ENCODE results near the gene SKAP1.
A peak's percentile ranks its signal among the peaks of the same experiment; 100 is the strongest.

SKAP1 gene

GRCh38 chr17:48144231-48144630 lies 285.8 kb downstream of the SKAP1 start:
- no peak for TF ChIP-seq CTCF (IDR thresholded peaks at IDR 0.05)
- TF ChIP-seq ZFX (IDR thresholded peaks at IDR 0.05; ENCODE audit: borderline replicate concordance): no peak
- H3K27ac ChIP-seq: no peak overlapping the region

GRCh38 chr17:48143629-48144028 lies 286.4 kb downstream of the SKAP1 start:
- TF ChIP-seq CTCF (IDR thresholded peaks at IDR 0.05): no peak
- TF ChIP-seq ZFX (IDR thresholded peaks at IDR 0.05; ENCODE audit: borderline replicate concordance): no peak
- no peak overlapping the region for H3K27ac ChIP-seq

DNA sequence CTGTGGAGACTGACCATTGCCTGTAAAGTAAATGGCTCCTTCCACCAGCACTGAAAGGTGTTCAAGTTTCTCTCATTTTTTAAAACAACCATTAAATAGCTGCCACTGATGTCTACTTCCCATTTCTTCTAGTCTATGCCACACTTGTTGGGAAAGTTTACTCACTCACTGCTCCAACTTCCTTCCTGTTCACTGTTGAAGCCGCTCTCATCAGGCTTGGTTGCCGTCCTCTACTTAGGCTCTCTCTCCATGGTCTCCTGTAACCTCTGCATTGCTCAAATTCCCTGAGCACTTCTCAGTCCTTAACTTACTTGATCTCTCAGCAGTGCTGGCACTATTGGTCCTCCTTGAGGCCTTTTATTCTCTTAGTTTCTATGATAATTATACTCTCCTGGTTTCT lies 290.1 kb downstream of the SKAP1 start:
- no peak overlapping the region for H3K27ac ChIP-seq
- TF ChIP-seq ZFX (IDR thresholded peaks at IDR 0.05; ENCODE audit: borderline replicate concordance) (no peak), CTCF (IDR thresholded peaks at IDR 0.05) (no peak)

DNA sequence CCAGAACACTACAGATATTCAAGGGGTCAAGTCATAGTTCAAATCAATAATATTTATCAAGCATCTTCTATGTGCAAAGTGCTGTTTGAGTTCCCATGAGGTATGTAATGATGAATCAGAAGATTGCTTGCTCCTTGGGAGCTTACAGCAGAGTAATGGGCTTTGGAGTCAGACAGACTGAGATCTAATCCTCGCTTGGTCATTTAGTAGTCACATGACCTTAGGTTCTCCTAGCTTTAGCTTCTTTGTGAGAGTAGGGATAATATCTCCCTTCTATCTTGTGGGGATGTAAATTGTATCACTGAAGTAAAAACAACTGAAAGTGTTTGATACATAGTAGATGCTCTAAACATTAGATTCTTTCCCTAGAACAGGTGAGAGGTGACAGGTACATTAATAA lies 292.4 kb downstream of the SKAP1 start:
- TF ChIP-seq CTCF (IDR thresholded peaks at IDR 0.05): no peak
- no peak for TF ChIP-seq ZFX (IDR thresholded peaks at IDR 0.05; ENCODE audit: borderline replicate concordance)
- no peak overlapping the region for H3K27ac ChIP-seq

DNA sequence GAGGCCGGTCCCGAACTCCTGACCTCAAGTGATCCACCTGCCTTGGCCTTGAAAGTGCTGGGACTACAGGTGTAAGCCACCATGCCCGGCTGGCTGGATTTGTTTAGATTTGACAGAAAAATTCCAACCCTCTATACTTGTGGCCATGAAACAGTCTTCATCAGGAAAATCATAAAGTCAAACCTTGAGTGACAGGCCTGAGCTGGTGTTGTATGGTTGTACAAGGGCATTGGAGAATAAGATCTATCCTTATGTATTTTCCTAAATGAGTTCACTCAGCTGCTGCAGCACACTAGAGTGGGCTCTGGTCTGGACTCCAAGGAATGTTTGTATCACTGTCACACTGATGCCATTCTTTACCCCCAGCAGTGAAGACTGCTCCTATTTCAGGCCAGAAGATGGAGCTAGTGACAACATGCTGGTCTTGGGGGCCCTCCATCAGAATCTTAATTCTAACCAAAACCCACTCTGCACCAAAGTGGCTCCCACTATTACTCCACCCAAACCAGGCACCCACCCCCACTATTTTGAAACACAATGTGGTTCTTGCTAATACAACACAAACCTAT lies 295.0 kb downstream of the SKAP1 start:
- no peak for TF ChIP-seq ZFX (IDR thresholded peaks at IDR 0.05; ENCODE audit: borderline replicate concordance)
- TF ChIP-seq CTCF (IDR thresholded peaks at IDR 0.05): peak; percentile 45
- no peak overlapping the region for H3K27ac ChIP-seq

DNA sequence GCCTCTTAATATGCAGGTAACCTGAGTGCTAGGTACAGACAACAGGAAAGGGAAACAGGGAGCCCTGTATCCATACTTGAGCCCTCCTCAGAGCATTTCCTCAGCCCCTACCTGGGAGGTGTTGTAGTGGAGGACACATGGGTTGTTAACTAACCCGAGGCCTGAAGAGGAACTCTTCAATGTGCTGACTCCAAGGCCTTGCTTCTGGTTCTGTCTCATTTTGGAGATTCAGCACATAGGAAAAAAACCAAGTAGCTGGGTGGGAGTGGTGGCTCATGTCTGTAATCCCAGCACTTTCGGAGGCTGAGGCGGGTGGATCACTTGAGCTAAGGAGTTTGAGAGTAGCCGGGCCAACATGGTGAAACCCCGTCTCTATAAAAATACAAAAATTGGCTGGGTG lies 297.6 kb downstream of the SKAP1 start:
- TF ChIP-seq ZFX (IDR thresholded peaks at IDR 0.05; ENCODE audit: borderline replicate concordance) (no peak), CTCF (IDR thresholded peaks at IDR 0.05) (no peak)
- H3K27ac ChIP-seq: no peak overlapping the region

DNA sequence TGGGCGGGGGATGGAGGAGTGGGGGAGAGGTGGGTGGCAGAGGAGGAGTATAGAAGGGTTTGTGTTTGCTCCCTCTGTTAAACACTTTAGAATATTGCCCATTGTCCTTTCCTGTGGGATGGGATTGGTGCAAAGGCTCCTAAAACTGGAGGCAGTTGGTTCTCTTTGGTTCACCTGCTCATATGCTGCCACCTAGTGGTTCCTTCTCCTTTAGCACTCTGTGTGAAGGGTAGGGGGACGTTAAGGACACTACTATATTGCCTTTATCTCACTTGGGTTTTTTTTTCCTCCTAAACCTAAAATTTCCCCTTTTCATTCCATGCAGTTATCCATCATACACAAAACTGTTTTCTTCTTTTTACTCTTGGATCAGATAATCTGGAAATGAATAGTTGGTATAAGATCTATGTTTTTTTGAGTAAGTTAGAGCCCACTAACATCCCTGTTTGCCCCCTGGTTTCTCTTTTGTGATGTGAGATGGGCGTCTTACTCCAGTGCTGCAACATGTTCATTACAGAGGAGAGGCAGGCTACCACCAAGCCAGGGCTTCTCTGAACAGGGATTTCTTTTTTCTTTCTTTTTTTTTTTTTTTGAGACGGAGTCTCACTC lies 298.7 kb downstream of the SKAP1 start:
- TF ChIP-seq CTCF (IDR thresholded peaks at IDR 0.05) (peak; percentile 88), ZFX (IDR thresholded peaks at IDR 0.05; ENCODE audit: borderline replicate concordance) (no peak)
- H3K27ac ChIP-seq: no peak overlapping the region
